Neural cell (in vitro differentiated cells): Measurements from ENCODE around the gene PRKCA.

Source experiments
- EP300 ChIP-seq: fragments of 450-650 bp; conservative IDR thresholded peaks from 2 replicates; pipeline ENCODE4 v1.6.1; 2014; ENCODE audit warnings: antibody characterized with exemption, mild to moderate bottlenecking, moderate library complexity; ENCODE audit not compliant: poor library complexity, severe bottlenecking
- TF ChIP-seq, protein P1 (sequence below): fragments of 450-650 bp; IDR thresholded peaks from 2 replicates; pipeline ENCODE4 v1.5.1; 2014; ENCODE audit warnings: antibody characterized with exemption, mild to moderate bottlenecking, moderate library complexity; ENCODE audit not compliant: poor library complexity, severe bottlenecking

DNA sequence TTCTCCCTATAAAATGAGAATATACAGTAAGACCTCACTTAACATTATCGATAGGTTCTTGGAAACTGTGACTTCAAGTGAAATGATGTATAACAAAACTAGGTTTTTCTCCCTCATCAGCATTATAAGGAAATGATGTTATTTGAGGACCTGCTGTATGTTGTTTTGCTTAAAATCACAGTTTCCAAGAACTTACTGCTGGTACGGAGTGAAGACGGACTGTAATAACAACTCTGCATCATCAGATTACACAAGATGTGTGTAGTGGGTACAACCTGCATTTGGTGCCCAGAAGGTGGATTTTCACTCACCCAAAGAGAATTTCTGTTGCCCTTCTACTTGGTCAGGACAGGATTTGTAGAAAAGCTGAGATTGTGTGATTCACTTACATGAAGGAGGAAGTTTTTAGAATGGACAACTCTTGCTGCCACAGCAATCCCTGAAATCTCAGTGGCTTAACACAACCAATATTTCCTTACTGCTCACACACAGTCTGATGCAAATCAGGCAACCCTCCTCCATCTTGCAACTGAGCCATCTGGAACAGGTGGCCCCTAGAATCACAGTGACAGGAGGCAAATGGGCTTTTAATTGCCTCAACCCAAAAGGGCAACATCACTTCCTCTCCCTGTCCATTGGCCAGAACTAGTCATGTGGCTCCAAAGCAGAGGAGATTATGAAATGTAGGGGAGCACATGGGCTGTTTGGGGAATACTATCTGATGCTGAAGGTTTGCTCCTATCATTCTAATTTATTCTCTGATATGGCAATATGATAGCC is 464.9 kb downstream of the PRKCA start:
- TF ChIP-seq, protein P1, sequence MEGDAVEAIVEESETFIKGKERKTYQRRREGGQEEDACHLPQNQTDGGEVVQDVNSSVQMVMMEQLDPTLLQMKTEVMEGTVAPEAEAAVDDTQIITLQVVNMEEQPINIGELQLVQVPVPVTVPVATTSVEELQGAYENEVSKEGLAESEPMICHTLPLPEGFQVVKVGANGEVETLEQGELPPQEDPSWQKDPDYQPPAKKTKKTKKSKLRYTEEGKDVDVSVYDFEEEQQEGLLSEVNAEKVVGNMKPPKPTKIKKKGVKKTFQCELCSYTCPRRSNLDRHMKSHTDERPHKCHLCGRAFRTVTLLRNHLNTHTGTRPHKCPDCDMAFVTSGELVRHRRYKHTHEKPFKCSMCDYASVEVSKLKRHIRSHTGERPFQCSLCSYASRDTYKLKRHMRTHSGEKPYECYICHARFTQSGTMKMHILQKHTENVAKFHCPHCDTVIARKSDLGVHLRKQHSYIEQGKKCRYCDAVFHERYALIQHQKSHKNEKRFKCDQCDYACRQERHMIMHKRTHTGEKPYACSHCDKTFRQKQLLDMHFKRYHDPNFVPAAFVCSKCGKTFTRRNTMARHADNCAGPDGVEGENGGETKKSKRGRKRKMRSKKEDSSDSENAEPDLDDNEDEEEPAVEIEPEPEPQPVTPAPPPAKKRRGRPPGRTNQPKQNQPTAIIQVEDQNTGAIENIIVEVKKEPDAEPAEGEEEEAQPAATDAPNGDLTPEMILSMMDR: no peak
- no peak for TF ChIP-seq EP300
